Activated naive CD8-positive, alpha-beta T cell treated with anti-CD3 and anti-CD28 coated beads, Interleukin-2, amount 50 U/mL, for 24 hours (primary cell): Measurements from ENCODE around the gene PCNT.
"Not testable (repeated sequence)": the region's sequence is repeated elsewhere in the genome, so short reads cannot be mapped to it uniquely, and the experiment has no call there.

ENCODE experiments used
- ATAC-seq: fragments of 150-1000 bp; cut with Tn5 transposase; one replicate; pipeline ENCODE4 v1.10.0; 2021
- DNase-seq: peaks from one replicate; pipeline ENCODE4 v3.0.0; 2021
- H3K27ac Mint-ChIP-seq: one replicate; pipeline ENCODE4 v1.8.0; 2021; ENCODE audit warnings: mild to moderate bottlenecking, mixed read lengths
- H3K27me3 Mint-ChIP-seq: one replicate; pipeline ENCODE4 v1.8.0; 2021; ENCODE audit warnings: mixed read lengths
- H3K36me3 Mint-ChIP-seq: one replicate; pipeline ENCODE4 v1.8.0; 2021; ENCODE audit warnings: low read depth, mixed read lengths
- H3K4me1 Mint-ChIP-seq: one replicate; pipeline ENCODE4 v1.8.0; 2021; ENCODE audit warnings: mixed read lengths
- H3K4me3 Mint-ChIP-seq: one replicate; pipeline ENCODE4 v1.8.0; 2021; ENCODE audit warnings: mild to moderate bottlenecking, moderate library complexity, mixed read lengths
- H3K9me3 Mint-ChIP-seq: one replicate; pipeline ENCODE4 v1.8.0; 2021; ENCODE audit warnings: mixed read lengths

The PCNT gene

GRCh38 chr21:46371204-46372013 lies 47.5 kb downstream of the PCNT start:
- DNase-seq (no peak), ATAC-seq (no peak)
- peaks cover 28% of the 10 kb centered on the region for H3K4me1 Mint-ChIP-seq
- no peak overlapping the region for H3K27ac Mint-ChIP-seq
- no peak overlapping the region for H3K4me3 Mint-ChIP-seq
- H3K36me3 Mint-ChIP-seq: peaks cover 17% of the 10 kb centered on the region
- no peaks in the 10 kb centered on the region for H3K27me3 Mint-ChIP-seq
- no peaks in the 10 kb centered on the region for H3K9me3 Mint-ChIP-seq

GRCh38 chr21:46372014-46372485 lies 48.1 kb downstream of the PCNT start:
- Mint-ChIP-seq H3K36me3 (peaks cover 13% of the 10 kb centered on the region), H3K4me3 (no peak overlapping the region), H3K27me3 (no peaks in the 10 kb centered on the region), H3K27ac (no peak overlapping the region), H3K4me1 (peaks cover 28% of the 10 kb centered on the region), H3K9me3 (no peaks in the 10 kb centered on the region)
- ATAC-seq (no peak), DNase-seq (no peak)

- not testable (repeated sequence) for H3K9me3 Mint-ChIP-seq, H3K27ac Mint-ChIP-seq, H3K4me3 Mint-ChIP-seq, H3K27me3 Mint-ChIP-seq, DNase-seq, ATAC-seq
- Mint-ChIP-seq H3K36me3 (peaks cover 16% of the 10 kb centered on the region), H3K4me1 (peaks cover 25% of the 10 kb centered on the region)
Measured at GRCh38 chr21:46372947-46373346, 49.0 kb downstream of the PCNT start.

GRCh38 chr21:46374761-46375389 lies 50.9 kb downstream of the PCNT start:
- Mint-ChIP-seq H3K9me3 (no peaks in the 10 kb centered on the region), H3K27me3 (no peaks in the 10 kb centered on the region), H3K27ac (no peak overlapping the region), H3K4me3 (no peak overlapping the region), H3K4me1 (peaks cover 7% of the 10 kb centered on the region), H3K36me3 (peaks cover 23% of the 10 kb centered on the region)
- ATAC-seq: no peak
- no peak for DNase-seq

GRCh38 chr21:46375560-46376230 lies 51.7 kb downstream of the PCNT start:
- H3K27ac Mint-ChIP-seq: no peak overlapping the region
- peaks cover 23% of the 10 kb centered on the region for H3K36me3 Mint-ChIP-seq
- no peaks in the 10 kb centered on the region for H3K27me3 Mint-ChIP-seq
- H3K4me1 Mint-ChIP-seq: peaks cover 7% of the 10 kb centered on the region
- no peak for ATAC-seq
- no peaks in the 10 kb centered on the region for H3K9me3 Mint-ChIP-seq
- H3K4me3 Mint-ChIP-seq: no peak overlapping the region
- DNase-seq: no peak

- ATAC-seq (no peak), DNase-seq (no peak)
- H3K4me1 Mint-ChIP-seq: peaks cover 7% of the 10 kb centered on the region
- H3K4me3 Mint-ChIP-seq: no peak overlapping the region
- H3K36me3 Mint-ChIP-seq: peaks cover 23% of the 10 kb centered on the region
- no peaks in the 10 kb centered on the region for H3K9me3 Mint-ChIP-seq
- no peaks in the 10 kb centered on the region for H3K27me3 Mint-ChIP-seq
- H3K27ac Mint-ChIP-seq: no peak overlapping the region
Measured at GRCh38 chr21:46376231-46376628, 52.3 kb downstream of the PCNT start.

GRCh38 chr21:46376856-46377453 lies 53.0 kb downstream of the PCNT start:
- Mint-ChIP-seq H3K9me3 (peaks cover 3% of the 10 kb centered on the region), H3K4me3 (no peak overlapping the region), H3K36me3 (peaks cover 26% of the 10 kb centered on the region), H3K27ac (no peak overlapping the region), H3K27me3 (no peaks in the 10 kb centered on the region), H3K4me1 (peaks cover under 1% of the 10 kb centered on the region)
- DNase-seq (no peak), ATAC-seq (no peak)

- H3K36me3 Mint-ChIP-seq: peaks cover 31% of the 10 kb centered on the region
- no peaks in the 10 kb centered on the region for H3K27me3 Mint-ChIP-seq
- H3K9me3 Mint-ChIP-seq: peaks cover 6% of the 10 kb centered on the region
- H3K4me3 Mint-ChIP-seq: no peak overlapping the region
- no peak for ATAC-seq
- no peak overlapping the region for H3K27ac Mint-ChIP-seq
- no peaks in the 10 kb centered on the region for H3K4me1 Mint-ChIP-seq
- DNase-seq: no peak
Measured at GRCh38 chr21:46377789-46378188, 53.8 kb downstream of the PCNT start.

- H3K36me3 Mint-ChIP-seq: peaks cover 38% of the 10 kb centered on the region
- DNase-seq (no peak), ATAC-seq (no peak)
- H3K27me3 Mint-ChIP-seq: no peaks in the 10 kb centered on the region
- no peak overlapping the region for H3K27ac Mint-ChIP-seq
- no peaks in the 10 kb centered on the region for H3K4me1 Mint-ChIP-seq
- no peak overlapping the region for H3K4me3 Mint-ChIP-seq
- H3K9me3 Mint-ChIP-seq: peaks cover 6% of the 10 kb centered on the region
Measured at GRCh38 chr21:46379105-46379504, 55.1 kb downstream of the PCNT start.

GRCh38 chr21:46379691-46380090 lies 55.7 kb downstream of the PCNT start:
- H3K4me3 Mint-ChIP-seq: no peak overlapping the region
- H3K36me3 Mint-ChIP-seq: peaks cover 43% of the 10 kb centered on the region
- H3K27ac Mint-ChIP-seq: no peak overlapping the region
- no peaks in the 10 kb centered on the region for H3K4me1 Mint-ChIP-seq
- ATAC-seq: no peak
- H3K27me3 Mint-ChIP-seq: no peaks in the 10 kb centered on the region
- no peak for DNase-seq
- peaks cover 6% of the 10 kb centered on the region for H3K9me3 Mint-ChIP-seq

- H3K27ac Mint-ChIP-seq: no peak overlapping the region
- DNase-seq (no peak), ATAC-seq (no peak)
- no peaks in the 10 kb centered on the region for H3K27me3 Mint-ChIP-seq
- no peaks in the 10 kb centered on the region for H3K4me1 Mint-ChIP-seq
- H3K36me3 Mint-ChIP-seq: peaks cover 52% of the 10 kb centered on the region
- no peak overlapping the region for H3K4me3 Mint-ChIP-seq
- peaks cover 6% of the 10 kb centered on the region for H3K9me3 Mint-ChIP-seq
Measured at GRCh38 chr21:46381541-46381940, 57.6 kb downstream of the PCNT start.

GRCh38 chr21:46384556-46384955 lies 60.6 kb downstream of the PCNT start:
- no peak for DNase-seq
- Mint-ChIP-seq H3K27me3 (no peaks in the 10 kb centered on the region), H3K36me3 (peaks cover 42% of the 10 kb centered on the region), H3K4me1 (no peaks in the 10 kb centered on the region), H3K27ac (no peak overlapping the region), H3K4me3 (no peak overlapping the region), H3K9me3 (peaks cover 6% of the 10 kb centered on the region)
- ATAC-seq: no peak

- Mint-ChIP-seq H3K4me3 (no peak overlapping the region), H3K27me3 (no peaks in the 10 kb centered on the region), H3K4me1 (no peaks in the 10 kb centered on the region), H3K9me3 (peaks cover 6% of the 10 kb centered on the region), H3K36me3 (peaks cover 46% of the 10 kb centered on the region), H3K27ac (no peak overlapping the region)
- DNase-seq (no peak), ATAC-seq (no peak)
Measured at GRCh38 chr21:46385846-46386733, 62.1 kb downstream of the PCNT start.

GRCh38 chr21:46386734-46387088 lies 62.8 kb downstream of the PCNT start:
- Mint-ChIP-seq H3K9me3 (peaks cover 6% of the 10 kb centered on the region), H3K4me3 (no peak overlapping the region), H3K4me1 (no peaks in the 10 kb centered on the region), H3K36me3 (peaks cover 41% of the 10 kb centered on the region), H3K27ac (no peak overlapping the region), H3K27me3 (no peaks in the 10 kb centered on the region)
- ATAC-seq (no peak), DNase-seq (no peak)
